Measurements from ENCODE around the gene FOXK1.

DNA sequence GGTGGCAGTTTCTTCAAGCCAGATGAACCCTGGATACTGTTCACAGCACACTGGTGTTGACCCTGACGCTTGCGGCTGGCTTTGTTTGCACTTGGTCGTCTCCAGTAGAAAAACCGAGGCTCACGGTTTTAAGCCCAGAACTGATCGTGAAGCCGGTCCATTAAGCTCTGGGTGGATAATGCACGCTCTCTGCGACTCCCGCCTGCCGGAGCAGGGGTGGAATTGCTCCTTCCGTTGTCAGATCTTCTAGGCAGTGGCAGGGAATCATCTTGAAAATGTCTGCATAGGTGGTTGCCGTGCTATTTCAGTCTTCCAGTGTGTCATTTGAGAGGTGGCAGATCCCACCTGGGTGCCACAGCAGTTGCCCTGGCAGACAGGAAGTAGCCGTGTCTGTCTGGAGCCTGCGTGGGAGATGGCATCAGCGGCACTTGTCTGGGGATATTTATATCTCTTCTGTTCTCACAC lies 57.5 kb downstream of the FOXK1 start:
- TF ChIP-seq, protein P1, sequence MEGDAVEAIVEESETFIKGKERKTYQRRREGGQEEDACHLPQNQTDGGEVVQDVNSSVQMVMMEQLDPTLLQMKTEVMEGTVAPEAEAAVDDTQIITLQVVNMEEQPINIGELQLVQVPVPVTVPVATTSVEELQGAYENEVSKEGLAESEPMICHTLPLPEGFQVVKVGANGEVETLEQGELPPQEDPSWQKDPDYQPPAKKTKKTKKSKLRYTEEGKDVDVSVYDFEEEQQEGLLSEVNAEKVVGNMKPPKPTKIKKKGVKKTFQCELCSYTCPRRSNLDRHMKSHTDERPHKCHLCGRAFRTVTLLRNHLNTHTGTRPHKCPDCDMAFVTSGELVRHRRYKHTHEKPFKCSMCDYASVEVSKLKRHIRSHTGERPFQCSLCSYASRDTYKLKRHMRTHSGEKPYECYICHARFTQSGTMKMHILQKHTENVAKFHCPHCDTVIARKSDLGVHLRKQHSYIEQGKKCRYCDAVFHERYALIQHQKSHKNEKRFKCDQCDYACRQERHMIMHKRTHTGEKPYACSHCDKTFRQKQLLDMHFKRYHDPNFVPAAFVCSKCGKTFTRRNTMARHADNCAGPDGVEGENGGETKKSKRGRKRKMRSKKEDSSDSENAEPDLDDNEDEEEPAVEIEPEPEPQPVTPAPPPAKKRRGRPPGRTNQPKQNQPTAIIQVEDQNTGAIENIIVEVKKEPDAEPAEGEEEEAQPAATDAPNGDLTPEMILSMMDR (IDR thresholded peaks at IDR 0.05) = peak; percentile 33 to 73 (median 56)
- TF ChIP-seq POLR2A (IDR thresholded peaks at IDR 0.05) = no peak

All from sigmoid colon (tissue), 3 donors.